Measurements from ENCODE around the gene APPL2.

Gene APPL2

GRCh38 chr12:105141320-105141922 lies 94.6 kb downstream of the APPL2 start:
- TF ChIP-seq CTCF (IDR thresholded peaks at IDR 0.05; ENCODE audit: insufficient read depth, low read depth, low read length, missing control alignments): no peak
- no peak for DNase-seq (ENCODE audit: low read depth)
- H3K4me3 ChIP-seq (ENCODE audit: low read depth, low read length): no peak overlapping the region

GRCh38 chr12:105138248-105138647 lies 97.7 kb downstream of the APPL2 start:
- no peak for TF ChIP-seq CTCF (IDR thresholded peaks at IDR 0.05; ENCODE audit: insufficient read depth, low read depth, low read length, missing control alignments)
- no peak overlapping the region for H3K4me3 ChIP-seq (ENCODE audit: low read depth, low read length)
- DNase-seq (ENCODE audit: low read depth): no peak

Measured in GM12865 (cell line).